OCI-LY1 (cell line): Measurements from ENCODE around the gene C4orf36.

Source experiments
- H2AFZ ChIP-seq: fragments of 200-600 bp; sonication (generic), shearing (Covaris generic); 2 replicates; pipeline ENCODE4 v1.6.0; 2014; ENCODE audit warnings: antibody characterized with exemption, mild to moderate bottlenecking, low read length
- H3F3A ChIP-seq: fragments of 200-600 bp; sonication (generic), shearing (Covaris generic); 2 replicates; pipeline ENCODE4 v1.6.0; 2014; ENCODE audit warnings: mild to moderate bottlenecking, antibody characterized with exemption, low read length, moderate library complexity; ENCODE audit not compliant: insufficient read depth
- H3K27ac ChIP-seq: fragments of 200-600 bp; sonication (generic); 2 replicates; pipeline ENCODE4 v1.5.1; 2014; ENCODE audit warnings: low read length, mixed run types, mild to moderate bottlenecking, low read depth; ENCODE audit not compliant: poor library complexity, severe bottlenecking
- H3K27me3 ChIP-seq: fragments of 200-600 bp; sonication (generic); 2 replicates; pipeline ENCODE4 v1.6.0; 2014; ENCODE audit warnings: antibody characterized with exemption, mild to moderate bottlenecking, low read length, moderate library complexity; ENCODE audit not compliant: insufficient read depth
- H3K36me3 ChIP-seq: fragments of 200-600 bp; sonication (generic); 2 replicates; pipeline ENCODE4 v1.6.1; 2014; ENCODE audit warnings: mild to moderate bottlenecking, antibody characterized with exemption, low read length, moderate library complexity, mixed read lengths; ENCODE audit not compliant: insufficient read depth
- H3K4me1 ChIP-seq: fragments of 200-600 bp; sonication (generic); 2 replicates; pipeline ENCODE4 v1.5.1; 2014; ENCODE audit warnings: mild to moderate bottlenecking, low read length, moderate library complexity; ENCODE audit not compliant: insufficient read depth, severe bottlenecking
- H3K4me2 ChIP-seq: fragments of 200-600 bp; sonication (generic), shearing (Covaris generic); 2 replicates; pipeline ENCODE4 v1.6.1; 2014; ENCODE audit warnings: low read length
- H3K4me3 ChIP-seq: fragments of 200-600 bp; sonication (generic); 2 replicates; pipeline ENCODE4 v1.5.1; 2014; ENCODE audit warnings: low read length, low read depth, mild to moderate bottlenecking, mixed read lengths; ENCODE audit not compliant: poor library complexity, severe bottlenecking
- H3K79me2 ChIP-seq: fragments of 200-600 bp; shearing (Covaris generic); 2 replicates; pipeline ENCODE4 v1.6.1; 2016; ENCODE audit warnings: mixed run types, low read length, mixed read lengths; ENCODE audit not compliant: insufficient read depth
- H3K9ac ChIP-seq: fragments of 200-600 bp; sonication (generic), shearing (Covaris generic); 2 replicates; pipeline ENCODE4 v1.6.1; 2014; ENCODE audit warnings: mild to moderate bottlenecking, low read length, mixed read lengths
- H3K9me2 ChIP-seq: fragments of 200-600 bp; sonication (generic), shearing (Covaris generic); 2 replicates; pipeline ENCODE4 v1.6.1; 2014; ENCODE audit warnings: low read depth, mild to moderate bottlenecking, low read length, mixed read lengths
- H3K9me3 ChIP-seq: fragments of 200-600 bp; shearing (Covaris generic); 2 replicates; pipeline ENCODE4 v1.6.1; 2014; ENCODE audit warnings: low read length, mixed read lengths
- H4K20me1 ChIP-seq: fragments of 200-600 bp; sonication (generic), shearing (Covaris generic); 2 replicates; pipeline ENCODE4 v1.6.0; 2016; ENCODE audit warnings: mild to moderate bottlenecking, low read length; ENCODE audit not compliant: insufficient read depth
- CTCF ChIP-seq: fragments of 200-600 bp; sonication (generic), shearing (Covaris generic); IDR thresholded peaks from 2 replicates; pipeline ENCODE4 v1.5.1; 2017; ENCODE audit warnings: mild to moderate bottlenecking, antibody characterized with exemption, low read length, moderate library complexity, mixed read lengths
- EZH2 ChIP-seq: fragments of 200-600 bp; sonication (generic), shearing (Covaris generic); IDR thresholded peaks from 2 replicates; pipeline ENCODE4 v1.8.0; 2017; ENCODE audit warnings: borderline replicate concordance, mixed run types, mild to moderate bottlenecking, antibody characterized with exemption, low read length, moderate library complexity, mixed read lengths

Gene C4orf36

DNA sequence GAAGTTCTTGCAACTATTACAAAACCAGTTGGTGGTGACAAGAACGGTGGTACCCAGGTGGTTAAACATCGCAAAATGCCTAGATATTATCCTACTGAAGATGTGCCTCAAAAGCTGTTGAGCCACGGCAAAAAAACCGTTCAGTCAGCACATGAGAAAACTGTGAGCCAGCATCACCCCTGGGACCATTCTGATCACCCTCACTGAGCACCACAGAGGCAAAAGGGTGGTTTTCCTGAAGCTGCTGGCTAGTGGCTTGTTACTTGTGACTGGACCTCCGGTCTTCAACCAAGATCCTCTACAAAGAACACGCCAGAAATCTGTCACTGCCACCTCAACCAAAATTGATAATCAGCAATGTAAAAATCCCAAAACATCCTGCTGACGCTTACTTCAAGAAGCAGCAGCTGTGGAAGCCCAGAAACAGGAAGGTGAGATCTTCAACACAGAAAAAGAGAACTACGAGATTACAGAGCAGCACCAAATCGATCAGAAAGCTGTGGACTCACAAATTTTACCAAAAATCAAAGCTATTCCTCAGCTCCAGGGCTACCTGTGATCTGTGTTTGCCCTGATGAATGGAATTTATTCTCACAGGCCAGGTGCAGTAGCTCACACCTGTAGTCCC, 21.7 kb downstream of the C4orf36 start:
- no peak for TF ChIP-seq EZH2
- no peak for TF ChIP-seq CTCF
- no peaks in the 10 kb centered on the region for H3K36me3 ChIP-seq
- no peaks in the 10 kb centered on the region for H3K4me1 ChIP-seq
- H3K9me3 ChIP-seq, result no peaks in the 10 kb centered on the region
- no peak overlapping the region for H3K4me2 ChIP-seq
- H3K79me2 ChIP-seq, result no peaks in the 10 kb centered on the region
- no peak overlapping the region for H2AFZ ChIP-seq
- no peaks in the 10 kb centered on the region for H4K20me1 ChIP-seq
- no peak overlapping the region for H3K9ac ChIP-seq
- no peaks in the 10 kb centered on the region for H3K9me2 ChIP-seq
- no peak overlapping the region for H3K27ac ChIP-seq
- no peaks in the 10 kb centered on the region for H3K27me3 ChIP-seq
- H3F3A ChIP-seq, result no peaks in the 10 kb centered on the region
- no peak overlapping the region for H3K4me3 ChIP-seq

DNA sequence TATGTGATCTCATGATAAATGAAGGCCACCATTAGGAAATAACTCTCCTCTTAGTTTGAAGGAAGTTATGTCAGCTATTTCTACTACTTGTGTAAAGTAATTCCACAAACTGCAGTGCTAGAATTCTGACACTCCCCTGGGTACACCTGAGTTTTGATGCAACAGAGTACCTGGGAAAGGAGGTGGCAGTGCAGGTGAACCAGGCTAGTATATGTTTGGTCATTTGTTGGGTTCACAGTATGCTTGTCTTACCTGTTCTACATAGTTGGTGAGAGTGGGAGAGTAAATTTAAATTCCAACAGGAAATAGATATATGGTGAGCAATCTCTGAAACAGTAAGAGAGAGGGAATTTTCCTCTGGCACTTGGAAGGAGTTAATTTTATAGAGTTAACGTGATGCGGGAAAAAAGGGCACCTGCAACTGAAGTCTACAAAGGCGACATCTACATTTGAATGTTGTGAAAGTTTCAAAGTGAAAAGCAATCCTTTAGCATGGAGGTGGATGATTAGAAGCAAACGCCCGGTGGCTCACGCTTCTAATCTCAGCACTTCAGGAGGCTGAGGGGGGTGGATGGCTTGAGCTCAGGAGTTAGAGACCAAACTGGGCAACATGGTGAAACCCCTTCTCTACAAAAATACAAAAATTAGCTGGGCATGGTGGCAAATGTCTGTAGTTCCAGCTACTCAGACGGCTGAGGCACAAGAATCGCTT, 34.7 kb downstream of the C4orf36 start:
- no peak overlapping the region for H3K9ac ChIP-seq
- no peaks in the 10 kb centered on the region for H4K20me1 ChIP-seq
- no peaks in the 10 kb centered on the region for H3K9me2 ChIP-seq
- no peak overlapping the region for H2AFZ ChIP-seq
- no peak overlapping the region for H3K4me3 ChIP-seq
- no peaks in the 10 kb centered on the region for H3K9me3 ChIP-seq
- H3K79me2 ChIP-seq, result no peaks in the 10 kb centered on the region
- H3K27me3 ChIP-seq, result no peaks in the 10 kb centered on the region
- no peaks in the 10 kb centered on the region for H3K36me3 ChIP-seq
- no peak overlapping the region for H3K4me2 ChIP-seq
- no peak for TF ChIP-seq EZH2
- no peak for TF ChIP-seq CTCF
- H3F3A ChIP-seq, result no peaks in the 10 kb centered on the region
- no peak overlapping the region for H3K27ac ChIP-seq
- H3K4me1 ChIP-seq, result no peaks in the 10 kb centered on the region

DNA sequence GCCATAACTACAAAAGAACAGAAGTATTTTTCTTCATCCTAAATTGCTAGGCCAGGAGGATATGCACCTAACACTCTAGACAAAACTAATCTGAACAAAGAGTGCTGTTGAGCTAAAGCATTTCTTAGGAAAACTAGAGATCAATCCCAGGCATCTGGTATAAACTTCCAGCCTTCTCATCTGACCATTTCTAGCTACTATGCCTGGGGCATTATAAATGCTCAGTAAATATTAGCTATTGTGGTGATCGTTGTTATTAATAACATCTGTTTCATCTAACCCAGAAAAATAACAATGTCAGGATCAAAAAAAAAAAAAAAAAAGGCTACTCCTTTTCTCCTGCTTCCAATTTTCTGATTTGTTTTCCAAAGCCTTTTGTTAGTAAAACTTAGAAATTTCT, 35.3 kb downstream of the C4orf36 start:
- Histone ChIP-seq H3K27me3 (no peaks in the 10 kb centered on the region), H3K27ac (no peak overlapping the region), H3K79me2 (no peaks in the 10 kb centered on the region), H3K36me3 (no peaks in the 10 kb centered on the region), H3K4me1 (no peaks in the 10 kb centered on the region), H3K4me3 (no peak overlapping the region), H2AFZ (no peak overlapping the region), H3K4me2 (no peak overlapping the region), H3K9me2 (no peaks in the 10 kb centered on the region), H4K20me1 (no peaks in the 10 kb centered on the region), H3K9ac (no peak overlapping the region), H3F3A (no peaks in the 10 kb centered on the region), H3K9me3 (no peaks in the 10 kb centered on the region)
- no peak for TF ChIP-seq EZH2
- TF ChIP-seq CTCF, result no peak
